Right forelimb (tissue), 1 donor: Measurements from ENCODE around the gene ANKRD33B.

ENCODE experiments used
- DNase-seq: peaks from one replicate; pipeline ENCODE4 v3.0.0-alpha.2; 2018

Gene ANKRD33B

GRCh38 chr5:10682801-10683525 is 119.1 kb downstream of the ANKRD33B start:
- DNase-seq, result no peak

GRCh38 chr5:10684303-10685086 is 120.6 kb downstream of the ANKRD33B start:
- no peak for DNase-seq

DNA sequence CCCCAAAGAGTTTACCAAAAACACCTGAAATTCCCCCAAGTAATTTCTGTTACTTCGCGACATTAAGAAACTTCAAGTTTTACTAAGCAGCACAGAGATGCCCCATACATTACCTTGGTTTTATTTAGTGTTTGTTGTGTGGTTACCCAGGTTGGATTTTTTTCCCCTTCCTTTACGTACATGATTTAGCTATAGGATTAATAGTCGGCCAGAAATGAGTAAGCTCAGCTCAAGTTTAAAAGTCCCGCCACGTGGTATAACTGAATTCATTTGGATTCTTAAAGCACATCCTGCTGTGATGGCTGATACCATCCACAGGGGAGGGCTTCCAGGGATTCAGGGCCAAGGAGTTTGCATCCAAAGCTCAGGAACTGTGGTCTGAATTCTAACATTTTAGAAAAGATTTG is 121.2 kb downstream of the ANKRD33B start:
- no peak for DNase-seq

- DNase-seq, result no peak
Measured at GRCh38 chr5:10686890-10687289, 123.0 kb downstream of the ANKRD33B start.

DNA sequence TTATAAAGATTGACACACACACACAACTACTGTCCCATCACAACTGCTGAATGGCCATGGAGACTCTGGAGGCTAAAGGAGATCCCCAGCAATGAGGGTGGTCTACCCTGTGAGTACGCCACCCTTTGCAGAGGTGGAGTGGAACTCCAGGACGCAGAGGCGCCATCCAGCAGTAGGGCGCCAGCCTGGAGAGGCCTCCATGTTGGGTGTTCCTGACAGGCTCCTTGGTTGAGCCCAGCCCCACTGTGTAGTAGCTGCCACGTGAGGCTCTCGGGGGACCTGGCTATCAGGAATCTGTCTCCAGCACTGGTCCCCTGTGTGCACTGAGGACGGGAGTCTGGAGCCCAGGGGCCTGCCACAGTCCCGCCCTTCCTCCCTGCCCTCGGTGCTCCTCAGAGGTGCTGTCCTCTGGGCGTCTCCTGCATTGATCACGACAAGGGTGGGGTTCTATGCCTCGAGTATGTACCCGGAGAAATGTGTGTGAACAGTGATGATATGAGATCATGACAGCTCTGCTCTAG is 124.8 kb downstream of the ANKRD33B start:
- no peak for DNase-seq

DNA sequence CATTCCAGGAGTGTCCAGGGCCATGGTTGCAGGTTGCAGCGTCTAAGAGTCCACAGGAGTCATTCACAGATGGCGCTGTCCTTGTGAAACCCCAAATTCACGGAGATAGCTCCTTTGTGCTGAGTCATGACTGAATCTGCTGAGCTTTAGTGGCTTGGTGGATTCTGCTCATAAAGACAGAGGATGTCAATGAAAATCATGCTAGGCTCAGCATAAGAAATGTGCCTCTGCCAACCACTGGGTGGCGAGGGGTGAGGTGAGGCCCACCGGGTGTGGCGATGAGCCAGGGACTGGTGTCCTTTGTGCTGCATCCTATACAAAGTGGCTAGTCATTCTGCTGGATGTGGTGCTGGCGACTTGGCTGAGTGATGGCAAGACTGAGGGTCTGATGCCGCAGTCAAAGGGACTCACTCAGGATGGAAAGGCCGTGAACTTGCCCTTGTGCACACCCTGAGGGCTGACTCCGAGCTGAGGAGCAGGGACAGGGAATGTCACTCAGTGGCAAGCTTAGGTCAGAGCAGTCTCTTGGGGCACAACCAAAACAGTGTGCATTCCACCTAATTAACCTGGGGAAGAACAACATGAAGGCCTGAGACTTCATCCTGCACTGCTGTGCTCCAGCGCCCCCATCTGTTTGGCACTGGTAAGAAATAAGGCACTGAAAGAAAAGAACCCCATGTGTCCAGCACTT is 125.7 kb downstream of the ANKRD33B start:
- no peak for DNase-seq

- no peak for DNase-seq
Measured at GRCh38 chr5:10690460-10691440, 126.9 kb downstream of the ANKRD33B start.

DNA sequence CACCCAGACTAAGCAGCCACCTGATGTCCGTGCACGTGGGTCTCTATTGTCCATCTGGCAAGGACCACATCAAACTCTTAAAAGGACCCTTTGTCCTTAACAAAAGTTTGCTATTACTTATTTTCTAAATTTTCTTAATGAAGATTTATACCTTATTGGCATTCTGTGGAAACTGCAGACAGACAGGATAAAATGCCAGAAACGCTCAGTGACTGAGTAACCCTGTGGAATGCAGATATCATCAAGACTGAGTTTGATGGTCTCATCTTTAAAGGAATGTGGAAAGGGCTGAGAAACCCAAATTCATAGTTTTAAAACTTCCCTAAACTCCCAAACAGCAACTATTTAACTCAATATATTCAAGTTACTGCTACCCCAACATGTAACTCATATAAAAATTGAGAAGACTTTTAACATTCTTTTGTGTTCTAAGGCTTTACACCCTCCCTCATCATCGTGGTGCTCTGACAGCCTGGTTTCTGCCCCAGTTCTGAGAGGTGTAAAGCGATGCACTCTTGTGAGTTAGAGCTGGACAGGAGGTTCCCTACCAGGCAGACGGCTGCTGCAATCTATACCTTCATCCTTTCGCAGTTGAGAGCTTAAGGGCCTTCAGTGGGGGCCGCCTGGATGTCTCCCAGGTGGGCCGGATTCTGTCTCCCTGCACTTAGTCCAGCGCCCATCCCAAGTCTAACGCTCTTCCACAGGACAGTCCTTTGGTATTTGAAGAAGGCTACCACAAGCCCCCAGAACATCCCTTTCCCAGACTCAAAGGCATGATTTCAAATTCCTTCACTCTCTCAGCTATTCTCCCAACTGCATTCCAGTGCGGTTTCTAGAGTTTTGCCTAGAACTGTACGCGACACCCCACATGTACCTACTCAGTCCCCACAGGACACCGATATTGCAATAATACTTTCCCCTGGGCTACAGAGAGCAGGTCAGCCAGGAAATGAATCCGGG is 128.2 kb downstream of the ANKRD33B start:
- no peak for DNase-seq

DNA sequence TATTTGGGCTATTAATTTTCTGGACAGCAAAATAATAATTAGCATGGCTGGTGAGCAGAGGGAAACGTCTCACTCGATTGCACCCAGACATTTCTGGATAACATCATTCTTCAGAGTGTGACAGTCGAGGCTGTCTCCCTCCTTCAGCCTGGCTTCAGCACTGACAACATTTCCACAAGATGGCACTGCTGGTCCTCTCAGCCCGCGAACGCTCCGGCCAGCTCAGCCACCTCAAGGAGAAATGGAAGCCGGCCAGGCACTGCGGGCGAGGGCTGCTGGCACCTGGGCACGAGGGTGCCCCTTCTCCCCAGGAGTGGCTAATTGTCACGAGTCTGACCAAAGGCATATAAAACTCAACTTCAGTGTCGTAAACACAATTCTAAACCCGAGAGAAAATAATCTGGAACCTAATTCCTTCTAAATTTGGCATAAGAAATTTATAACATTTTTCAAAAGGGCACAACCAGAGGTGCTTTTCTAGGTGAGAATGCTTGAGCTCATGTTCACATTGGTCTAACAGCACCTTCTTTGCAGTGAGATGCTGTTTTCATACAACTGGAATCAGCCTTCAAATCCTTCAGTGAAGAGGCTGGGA is 131.3 kb downstream of the ANKRD33B start:
- peak; percentile 73 for DNase-seq

GRCh38 chr5:10695759-10696543 is 132.1 kb downstream of the ANKRD33B start:
- DNase-seq, result no peak

DNA sequence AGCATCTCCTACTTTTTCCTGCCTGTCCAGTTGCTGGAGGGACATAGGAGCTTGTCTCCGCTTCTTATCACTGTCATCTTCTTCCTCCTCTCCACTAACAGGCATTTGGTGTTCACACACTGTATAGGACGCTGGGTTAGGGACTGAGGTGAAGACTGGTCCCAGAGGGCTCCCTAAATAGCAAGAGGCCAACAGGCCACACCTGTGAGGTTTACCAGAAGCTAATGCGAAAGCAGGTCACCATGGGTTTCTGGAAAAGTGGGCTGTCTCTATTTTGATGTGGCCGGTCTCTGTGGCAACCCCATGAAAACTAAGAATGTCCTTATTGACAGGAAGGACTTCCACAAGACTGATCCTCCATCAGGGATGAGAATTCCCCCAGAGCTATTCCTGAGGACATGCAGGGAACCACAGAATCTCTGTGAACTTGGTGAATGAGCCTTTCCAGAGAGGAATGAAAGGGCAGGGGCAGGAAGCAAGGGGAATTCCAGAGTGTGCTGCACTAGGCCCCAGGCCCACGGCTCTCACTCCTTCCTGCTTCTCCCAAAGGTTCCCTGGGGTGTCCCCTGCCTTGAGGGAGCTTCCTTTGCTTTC is 135.5 kb downstream of the ANKRD33B start:
- DNase-seq, result no peak

- no peak for DNase-seq
Measured at GRCh38 chr5:10699987-10700386, 136.1 kb downstream of the ANKRD33B start.

DNA sequence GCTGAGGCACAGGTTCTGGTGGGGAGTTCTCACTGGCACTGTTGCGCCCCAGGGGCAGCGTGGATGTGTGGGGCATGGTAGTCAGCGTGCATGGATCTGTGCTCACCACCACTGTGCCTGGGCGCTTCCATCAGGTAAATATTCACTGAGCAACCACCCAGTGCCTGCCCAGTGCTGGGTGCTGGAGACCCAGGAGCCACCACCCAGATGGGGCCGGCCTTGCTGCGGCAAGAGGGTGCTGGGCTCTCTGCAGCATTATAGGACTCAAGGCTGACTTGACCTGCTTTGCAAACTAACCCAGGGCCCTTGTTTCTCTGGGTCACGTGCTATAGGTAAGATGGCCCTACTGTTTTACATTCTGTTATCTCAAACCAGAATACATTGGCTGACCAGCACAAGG is 136.6 kb downstream of the ANKRD33B start:
- no peak for DNase-seq

- DNase-seq, result no peak
Measured at GRCh38 chr5:10701567-10702039, 137.7 kb downstream of the ANKRD33B start.

- DNase-seq, result no peak
Measured at GRCh38 chr5:10702040-10702629, 138.3 kb downstream of the ANKRD33B start.

DNA sequence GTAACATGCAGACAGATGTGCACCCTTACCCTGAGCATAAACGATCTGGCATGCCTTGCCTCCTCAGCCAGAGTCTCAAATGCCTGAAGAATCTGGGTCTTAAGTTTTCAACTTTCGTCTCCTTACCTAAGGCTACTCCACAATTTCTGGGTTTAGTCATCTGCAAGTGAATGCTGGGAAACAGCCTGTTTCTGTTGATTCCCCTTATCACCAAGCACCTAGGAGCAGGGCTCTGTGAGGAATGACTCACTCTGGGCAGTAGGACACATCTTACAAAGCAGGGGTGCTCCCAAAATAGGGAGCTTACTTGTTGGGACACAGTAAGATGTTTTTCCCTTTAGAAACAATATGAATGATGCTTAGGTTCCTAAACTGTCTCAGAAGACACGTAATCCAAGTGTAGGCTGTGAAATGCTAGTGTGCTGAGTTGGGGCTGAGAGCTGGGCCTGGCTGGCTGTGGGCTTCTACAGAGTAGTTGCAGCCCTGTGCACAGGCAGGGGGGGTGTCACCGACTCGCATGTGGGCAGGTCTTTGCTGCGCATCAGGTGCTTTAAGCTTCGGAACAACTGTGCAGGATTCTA is 139.1 kb downstream of the ANKRD33B start:
- no peak for DNase-seq

- no peak for DNase-seq
Measured at GRCh38 chr5:10703676-10704075, 139.8 kb downstream of the ANKRD33B start.

- no peak for DNase-seq
Measured at GRCh38 chr5:10704949-10705621, 141.2 kb downstream of the ANKRD33B start.
